HG02870 (cell line): ENCODE data around the gene FREY1.

Experiments used
- ATAC-seq: cut with Tn5 transposase; IDR thresholded peaks from one replicate; pipeline ENCODE4 v1.9.1; 2021; ENCODE audit warnings: mild to moderate bottlenecking, moderate library complexity; ENCODE audit not compliant: unreplicated experiment

Gene FREY1

DNA sequence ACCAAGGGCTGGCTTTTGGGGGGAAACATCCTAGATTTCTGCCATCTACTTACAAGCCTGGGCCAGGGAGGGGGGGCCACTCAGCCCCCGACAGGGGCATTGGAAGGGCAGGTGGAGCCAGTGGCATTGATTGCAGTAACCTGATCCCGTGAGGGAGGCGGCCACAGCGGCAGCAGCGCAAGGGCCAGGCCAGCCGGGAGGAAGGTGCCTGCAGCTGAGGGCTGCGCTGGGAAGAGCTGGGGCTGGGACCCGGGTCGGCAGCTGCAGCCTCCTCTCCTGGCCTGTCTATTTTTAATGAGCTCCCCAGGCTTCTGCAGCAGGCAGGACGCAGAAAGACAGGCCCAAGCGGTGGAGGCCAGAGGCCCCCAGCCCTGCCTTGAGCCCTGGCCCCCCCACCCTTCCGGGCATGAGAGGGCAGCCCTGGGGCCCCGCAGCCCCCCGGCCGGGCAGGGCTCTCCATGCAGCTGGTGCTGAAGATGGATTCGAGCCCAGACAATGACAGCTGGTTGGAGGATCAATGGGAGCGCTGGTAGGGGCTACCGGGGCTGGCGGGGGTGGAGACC is 10.6 kb downstream of the FREY1 start:
- ATAC-seq, result no peak

DNA sequence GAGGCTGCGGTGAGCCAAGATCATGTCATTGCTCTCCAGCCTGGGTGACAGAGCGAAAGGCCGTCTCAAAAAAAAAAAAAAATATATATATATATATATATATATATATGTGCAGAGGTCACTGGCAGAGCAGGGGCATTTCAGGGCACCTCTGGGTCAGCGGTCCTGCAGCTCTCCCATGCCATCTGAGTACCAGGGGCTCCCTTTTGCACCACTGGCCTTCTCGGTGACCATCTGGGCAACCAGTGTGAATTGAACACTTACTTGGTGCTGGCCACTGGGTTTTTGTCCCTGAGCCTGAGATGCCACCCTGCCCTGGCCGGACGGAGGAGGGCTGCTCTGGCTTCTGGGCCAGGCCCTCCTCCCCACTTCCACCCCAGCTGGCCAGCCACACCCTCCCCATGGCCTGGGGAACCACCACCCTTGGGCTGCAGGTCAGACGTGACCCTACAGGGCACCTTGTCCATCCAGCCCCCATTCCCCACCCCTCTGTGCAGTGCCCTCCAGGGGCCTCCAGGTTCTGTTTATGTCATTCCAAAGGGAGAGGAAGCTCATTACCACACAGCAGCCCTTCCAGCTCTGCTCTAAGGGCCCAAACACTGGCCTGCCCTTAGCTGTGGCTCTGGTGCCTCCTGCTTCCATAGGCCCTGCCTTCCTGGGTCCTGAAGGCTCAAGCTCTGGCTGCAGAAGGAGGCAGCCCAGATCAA is 11.4 kb downstream of the FREY1 start:
- ATAC-seq, result no peak

- ATAC-seq, result no peak
Observed at GRCh38 chr11:45894555-45895247, 12.4 kb downstream of the FREY1 start.

DNA sequence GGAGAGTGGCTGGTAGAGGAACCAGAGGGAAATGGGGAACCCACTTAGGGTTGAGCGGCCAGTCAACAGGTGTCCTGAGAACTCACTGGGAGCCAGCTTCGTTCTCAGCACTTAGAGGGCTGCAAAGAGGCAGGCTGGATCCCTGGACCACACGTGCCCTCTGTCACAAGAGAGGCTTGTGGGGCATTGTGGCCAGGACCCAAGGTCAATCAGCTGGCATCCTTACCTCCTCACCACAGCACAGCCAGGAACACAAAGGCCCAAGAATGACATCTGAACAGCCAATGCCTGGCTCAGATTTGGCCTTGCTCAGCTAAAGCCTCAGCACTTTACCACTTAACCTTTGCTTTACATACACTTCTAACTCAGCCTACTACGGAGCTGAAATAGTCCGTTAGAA is 14.2 kb downstream of the FREY1 start:
- ATAC-seq, result no peak

DNA sequence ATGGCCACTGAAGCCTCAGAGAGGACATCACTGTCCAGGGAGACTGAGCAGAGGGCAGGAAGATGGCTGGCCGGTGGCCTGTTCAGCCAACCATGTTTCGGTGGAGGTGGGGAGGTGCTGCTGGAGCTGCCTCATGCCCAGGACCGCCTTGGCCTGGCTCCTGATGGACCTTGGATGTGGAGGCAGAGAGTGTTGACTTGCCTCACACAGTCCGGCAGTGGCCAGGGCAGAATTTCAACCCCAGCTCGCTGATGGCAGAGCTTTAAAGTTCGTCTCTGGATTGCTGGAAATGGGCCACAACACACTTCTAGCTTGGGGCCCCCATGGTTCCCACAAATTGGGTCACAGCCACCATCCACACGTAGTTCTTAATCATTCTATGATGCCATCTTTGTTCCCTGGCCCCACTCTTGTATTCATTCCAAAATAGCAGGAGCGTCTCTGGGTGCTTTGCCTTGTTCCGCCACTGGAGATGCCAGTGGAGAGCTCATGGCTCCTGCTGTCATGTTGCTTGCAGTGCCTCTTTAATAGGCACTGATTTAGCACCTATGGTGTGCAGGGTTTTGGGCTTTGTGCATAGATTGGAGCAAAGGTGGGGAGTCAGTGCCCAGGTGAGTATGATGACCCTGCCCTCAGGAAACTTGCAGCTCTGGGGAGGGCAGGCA is 16.1 kb downstream of the FREY1 start:
- ATAC-seq, result no peak

DNA sequence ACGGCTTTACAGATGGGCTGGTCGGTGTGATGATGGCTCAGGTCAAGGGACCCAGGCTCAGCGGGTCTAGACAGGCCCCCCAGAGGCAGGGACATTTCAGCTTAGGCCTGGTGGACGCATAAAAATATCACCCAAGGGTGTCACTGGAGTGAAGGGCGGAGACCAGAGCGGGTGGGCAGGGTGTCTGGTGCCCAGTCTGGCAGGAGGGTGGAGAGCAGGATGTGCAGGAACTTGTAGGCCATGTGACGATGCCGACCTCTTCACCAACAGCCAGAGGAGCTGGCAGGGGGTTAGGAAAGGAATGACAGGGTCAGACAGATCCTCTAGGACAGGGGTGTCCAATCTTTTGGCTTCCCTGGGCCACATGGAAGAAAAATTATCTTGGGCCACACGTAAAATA is 17.1 kb downstream of the FREY1 start:
- ATAC-seq, result no peak

GRCh38 chr11:45889555-45889954 is 17.5 kb downstream of the FREY1 start:
- ATAC-seq, result no peak

- ATAC-seq, result no peak
Observed at GRCh38 chr11:45887587-45887986, 19.5 kb downstream of the FREY1 start.

DNA sequence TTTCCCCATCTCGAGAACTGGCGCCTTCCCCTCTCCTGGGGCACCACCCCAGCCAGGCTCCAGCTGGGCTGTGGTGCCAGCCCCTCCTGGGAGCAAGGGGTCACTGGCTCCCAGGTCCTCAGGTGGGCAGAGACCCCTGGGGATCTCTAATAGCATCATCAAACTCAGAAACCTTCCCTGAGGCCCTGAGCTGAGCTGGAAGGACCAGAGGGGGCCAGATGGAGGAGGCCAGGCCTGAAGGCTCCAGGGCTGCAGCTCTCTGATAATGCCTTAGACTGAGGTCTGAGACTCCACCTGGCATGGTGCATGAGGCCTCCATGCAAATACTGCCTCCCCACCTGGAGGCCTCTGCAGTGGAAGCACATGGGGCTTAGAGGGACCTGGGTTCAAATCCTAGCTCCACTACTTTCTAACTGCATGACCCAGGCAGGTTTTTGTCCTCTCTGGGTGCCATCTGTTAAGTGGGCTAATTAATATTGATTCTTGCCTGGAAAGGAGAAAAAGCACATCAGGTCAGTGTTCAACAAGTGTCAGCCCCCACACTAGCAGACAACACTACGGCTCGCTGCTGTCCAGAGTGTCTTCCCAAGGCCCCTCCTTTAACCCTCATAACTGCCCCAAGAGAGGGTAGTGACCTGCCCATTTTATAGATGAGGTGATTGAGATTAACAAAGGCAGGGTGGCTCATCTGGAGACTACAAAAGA is 20.1 kb downstream of the FREY1 start:
- ATAC-seq, result no peak

GRCh38 chr11:45885921-45886721 is 20.9 kb downstream of the FREY1 start:
- no peak for ATAC-seq

GRCh38 chr11:45885274-45885920 is 21.7 kb downstream of the FREY1 start, which contains the start of gene MAPK8IP1:
MAPK8IP1 (plus strand) TSS chr11:45885651; CDS start chr11:45885821, 170 bp downstream.
- ATAC-seq, result no peak

GRCh38 chr11:45884596-45885185 is 22.4 kb downstream of the FREY1 start:
- ATAC-seq, result no peak

DNA sequence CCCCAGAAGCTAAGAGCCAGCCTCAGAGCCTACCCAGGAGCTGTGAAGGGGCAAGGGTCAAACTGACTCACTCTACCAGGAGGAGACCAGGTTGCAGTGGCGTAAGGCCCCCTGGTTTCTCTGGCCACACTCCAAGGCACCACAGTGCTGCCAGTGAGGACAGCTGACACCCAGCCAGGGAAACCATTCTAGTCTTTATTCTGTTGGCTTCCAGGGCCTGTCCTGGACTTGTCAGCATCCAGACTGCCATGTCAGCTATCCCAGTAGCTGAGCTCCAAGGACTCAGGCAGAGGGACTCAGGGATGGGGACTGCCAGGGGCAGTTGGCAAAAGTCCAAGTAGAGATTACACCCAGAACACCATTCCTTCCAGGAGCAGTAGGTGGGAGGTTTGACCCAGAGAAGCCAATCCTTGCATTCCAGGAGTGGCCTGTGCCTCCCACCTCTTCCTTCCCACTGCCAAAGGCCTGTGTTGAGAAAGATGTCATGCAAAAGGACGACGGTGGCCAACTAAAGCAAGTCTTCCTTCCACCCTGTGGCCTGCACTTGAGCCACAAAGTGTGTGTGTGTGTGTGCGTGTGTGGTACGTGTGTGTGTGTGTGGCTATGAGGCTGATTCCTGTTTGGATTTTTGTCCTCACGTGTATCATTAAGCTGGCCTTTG is 25.2 kb downstream of the FREY1 start:
- no peak for ATAC-seq

- ATAC-seq, result no peak
Observed at GRCh38 chr11:45880772-45881570, 26.1 kb downstream of the FREY1 start.

DNA sequence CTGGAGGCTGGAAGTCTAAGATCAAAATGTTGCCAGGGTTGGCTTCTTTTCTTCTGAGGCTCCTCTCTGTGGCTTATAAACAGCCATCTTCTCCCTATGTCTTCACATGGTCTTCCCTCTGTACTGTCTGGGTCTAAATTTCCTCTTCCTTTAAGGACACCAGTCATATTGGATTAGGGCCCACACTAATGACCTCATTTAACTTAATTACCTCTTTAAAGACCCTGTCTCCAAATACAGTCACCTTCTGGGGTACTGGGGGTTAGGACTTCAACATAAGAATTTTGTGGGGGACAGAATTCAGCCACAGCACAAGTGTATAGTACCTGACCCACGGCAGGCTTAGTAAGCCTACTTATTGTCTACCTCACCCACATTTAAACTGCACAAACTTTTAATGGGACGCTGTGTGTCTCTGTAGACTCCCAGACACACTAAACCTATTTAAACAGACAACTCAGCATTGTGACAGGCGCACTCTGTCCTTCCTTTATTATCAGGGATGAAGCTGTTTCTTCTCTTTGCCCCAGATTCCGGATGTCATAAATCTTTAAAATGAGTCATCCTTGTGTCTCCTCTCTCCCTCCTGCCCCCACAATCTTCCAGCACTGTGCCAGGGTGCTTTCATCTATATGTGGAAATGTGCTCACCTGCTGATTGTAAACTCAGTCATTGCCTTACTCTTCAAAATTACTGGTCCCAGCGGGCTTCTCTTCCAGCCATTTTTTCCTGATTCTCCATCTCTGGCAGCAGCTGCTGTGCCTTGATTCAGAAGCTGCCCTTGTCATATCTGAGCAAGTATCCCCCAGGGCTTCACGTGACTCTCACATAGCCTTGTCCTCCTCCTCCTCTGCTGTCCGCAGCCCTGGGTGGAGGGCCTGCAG is 27.0 kb downstream of the FREY1 start:
- ATAC-seq, result no peak

- ATAC-seq, result no peak
Observed at GRCh38 chr11:45877845-45878244, 29.2 kb downstream of the FREY1 start.

GRCh38 chr11:45877221-45877620 is 29.9 kb downstream of the FREY1 start:
- ATAC-seq, result no peak
